IMR-90 (cell line): ENCODE results near the gene RBFOX1. TPM values are rescaled to one million over a fixed set of nuclear protein-coding genes. Genes with fewer than 3 reads are reported as not detected.

Experiments used
- ATAC-seq: fragments of 200-7000 bp; cut with Tn5 transposase; 2 replicates; pipeline ENCODE4 v1.9.1; 2020; ENCODE audit warnings: low read depth, mild to moderate bottlenecking, moderate library complexity
- BruUV-seq: library from RNA; stranded (reverse); fragments of 400-500 nt; replicated peaks from 2 replicates; lab custom pipeline; 2021; lab: Mats Ljungman, UMichigan
- CTCF ChIA-PET: fragments of 300-600 bp; formaldehyde crosslinking; extraction: SDS; loops from one replicate; lab custom pipeline; 2021; ENCODE audit warnings: antibody characterized with exemption; lab: Yijun Ruan, JAX
- POLR2A ChIA-PET: fragments of 300-600 bp; sonication (Branson Sonifier 250); formaldehyde crosslinking; loops from one replicate; lab custom pipeline; 2022; ENCODE audit warnings: antibody characterized with exemption; ENCODE audit not compliant: unreplicated experiment; lab: Charles Lee
- DNase-seq: peaks from one replicate; pipeline ENCODE4 v3.0.0; 2013
- H2AFZ ChIP-seq: replicated peaks from 2 replicates; pipeline ENCODE3; 2013; ENCODE audit warnings: low read length, mild to moderate bottlenecking; ENCODE audit not compliant: poor library complexity
- H2AK5ac ChIP-seq: 2 replicates; pipeline ENCODE4 v1.6.1; 2013; ENCODE audit warnings: low read depth, low read length, inconsistent platforms
- H2AK9ac ChIP-seq: replicated peaks from 2 replicates; pipeline ENCODE3; 2013; ENCODE audit warnings: mild to moderate bottlenecking, low read depth, low read length, moderate library complexity; ENCODE audit not compliant: poor library complexity
- H2BK120ac ChIP-seq: 2 replicates; pipeline ENCODE4 v1.6.1; 2013; ENCODE audit warnings: low read depth, low read length, inconsistent platforms
- H2BK15ac ChIP-seq: 3 replicates; pipeline ENCODE4 v1.6.1; 2013; ENCODE audit warnings: low read depth, low read length, inconsistent platforms
- H2BK20ac ChIP-seq: 2 replicates; pipeline ENCODE4 v1.6.1; 2013; ENCODE audit warnings: low read depth, mild to moderate bottlenecking, inconsistent platforms, low read length, moderate library complexity
- H2BK5ac ChIP-seq: 2 replicates; pipeline ENCODE4 v1.6.1; 2013; ENCODE audit warnings: mild to moderate bottlenecking, low read depth, low read length, inconsistent platforms; ENCODE audit not compliant: poor library complexity, severe bottlenecking
- H3K14ac ChIP-seq: replicated peaks from 2 replicates; pipeline ENCODE4 v1.6.1; 2013; ENCODE audit warnings: low read depth, low read length, inconsistent platforms
- H3K18ac ChIP-seq: 2 replicates; pipeline ENCODE4 v1.6.1; 2013; ENCODE audit warnings: low read depth, low read length, control low read depth
- H3K23ac ChIP-seq: 2 replicates; pipeline ENCODE4 v1.6.1; 2013; ENCODE audit warnings: low read depth, low read length, inconsistent platforms
- H3K27ac ChIP-seq: 2 replicates; pipeline ENCODE4 v1.5.1; 2013; ENCODE audit warnings: mild to moderate bottlenecking, control low read depth, low read length; ENCODE audit not compliant: insufficient read depth
- H3K27me3 ChIP-seq: 2 replicates; pipeline ENCODE4 v1.6.1; 2013; ENCODE audit warnings: low read length; ENCODE audit not compliant: control insufficient read depth, insufficient read depth
- H3K36me3 ChIP-seq: 2 replicates; pipeline ENCODE4 v1.6.1; 2013; ENCODE audit warnings: low read length, mixed read lengths; ENCODE audit not compliant: control insufficient read depth, insufficient read depth
- H3K4ac ChIP-seq: 2 replicates; pipeline ENCODE4 v1.6.1; 2013; ENCODE audit warnings: low read depth, low read length, inconsistent platforms
- H3K4me1 ChIP-seq: 2 replicates; pipeline ENCODE4 v1.6.1; 2013; ENCODE audit warnings: low read length, mixed read lengths; ENCODE audit not compliant: control insufficient read depth, insufficient read depth
- H3K4me2 ChIP-seq: 2 replicates; pipeline ENCODE4 v1.6.1; 2013; ENCODE audit warnings: low read depth, mild to moderate bottlenecking, control low read depth, low read length, moderate library complexity
- H3K4me3 ChIP-seq: 2 replicates; pipeline ENCODE4 v1.5.1; 2013; ENCODE audit warnings: low read depth, mild to moderate bottlenecking, control low read depth, low read length, moderate library complexity; ENCODE audit not compliant: insufficient read depth
- H3K56ac ChIP-seq: 2 replicates; pipeline ENCODE4 v1.6.1; 2013; ENCODE audit warnings: low read length, inconsistent platforms; ENCODE audit not compliant: insufficient read depth; ENCODE audit errors: extremely low read depth
- H3K79me1 ChIP-seq, 2 experiments: 2 replicates each; pipeline ENCODE4 v1.6.1; 2013; ENCODE audit warnings: low read length in 2 of 2, inconsistent platforms in 1 of 2, low read depth in 1 of 2
- H3K9ac ChIP-seq: 2 replicates; pipeline ENCODE4 v1.6.1; 2013; ENCODE audit warnings: low read depth, low read length, control low read depth
- H3K9me1 ChIP-seq: 2 replicates; pipeline ENCODE4 v1.6.1; 2013; ENCODE audit warnings: low read length, inconsistent platforms; ENCODE audit not compliant: insufficient read depth
- H3K9me3 ChIP-seq: 2 replicates; pipeline ENCODE4 v1.6.1; 2013; ENCODE audit warnings: low read length; ENCODE audit not compliant: control insufficient read depth, insufficient read depth
- H4K20me1 ChIP-seq: 2 replicates; pipeline ENCODE4 v1.6.1; 2013; ENCODE audit warnings: low read length, inconsistent platforms; ENCODE audit not compliant: insufficient read depth
- H4K5ac ChIP-seq: 2 replicates; pipeline ENCODE4 v1.6.1; 2013; ENCODE audit warnings: mild to moderate bottlenecking, low read depth, low read length, control low read depth
- H4K8ac ChIP-seq, 2 experiments: 2 replicates each; pipeline ENCODE4 v1.6.1; 2013; ENCODE audit warnings: low read depth in 2 of 2, low read length in 2 of 2, control low read depth in 1 of 2, inconsistent platforms in 1 of 2
- H4K91ac ChIP-seq: 2 replicates; pipeline ENCODE4 v1.6.1; 2013; ENCODE audit warnings: low read depth, low read length, inconsistent platforms; ENCODE audit not compliant: insufficient read depth
- BHLHE40 ChIP-seq: fragments of 150-350 bp; IDR thresholded peaks from 2 replicates; pipeline ENCODE4 v1.6.1; 2016; ENCODE audit warnings: mild to moderate bottlenecking, low read depth, low read length
- CEBPB ChIP-seq: IDR thresholded peaks from 2 replicates; pipeline ENCODE4 v1.6.1; 2012; ENCODE audit warnings: low read depth, low read length, improper control_type of control experiment
- ELK1 ChIP-seq: fragments of 150-350 bp; IDR thresholded peaks from 2 replicates; pipeline ENCODE4 v1.6.1; 2016; ENCODE audit warnings: low read depth, mild to moderate bottlenecking, low read length, moderate library complexity, borderline replicate concordance
- MAFK ChIP-seq: IDR thresholded peaks from 2 replicates; pipeline ENCODE4 v1.6.1; 2012; ENCODE audit warnings: low read depth, low read length, improper control_type of control experiment
- NFE2L2 ChIP-seq: fragments of 150-350 bp; IDR thresholded peaks from 2 replicates; pipeline ENCODE4 v1.6.1; 2016; ENCODE audit warnings: low read depth, mild to moderate bottlenecking, low read length
- POLR2A ChIP-seq: IDR thresholded peaks from 2 replicates; pipeline ENCODE4 v1.6.1; 2012; ENCODE audit warnings: mild to moderate bottlenecking, low read depth, low read length
- RAD21 ChIP-seq: IDR thresholded peaks from 2 replicates; pipeline ENCODE4 v1.6.1; 2012; ENCODE audit warnings: low read length, improper control_type of control experiment
- RCOR1 ChIP-seq: IDR thresholded peaks from 2 replicates; pipeline ENCODE4 v1.6.1; 2012; ENCODE audit warnings: mild to moderate bottlenecking, low read length, improper control_type of control experiment; ENCODE audit not compliant: insufficient replicate concordance
- RFX5 ChIP-seq: IDR thresholded peaks from 2 replicates; pipeline ENCODE4 v1.8.0; 2012; ENCODE audit warnings: low read depth, mild to moderate bottlenecking, low read length, moderate library complexity
- SMC3 ChIP-seq: fragments of 150-350 bp; IDR thresholded peaks from 2 replicates; pipeline ENCODE4 v1.6.1; 2016; ENCODE audit warnings: low read depth, mild to moderate bottlenecking, antibody characterized with exemption, low read length, moderate library complexity
- USF2 ChIP-seq: fragments of 150-350 bp; IDR thresholded peaks from 2 replicates; pipeline ENCODE4 v1.6.1; 2017; ENCODE audit warnings: mild to moderate bottlenecking, antibody characterized with exemption, low read length, low read depth
- WGBS, 2 experiments: methylation state at CpG; one replicate each; pipeline versions ENCODE4 v1.1.5 to v1.1.7; 2013; ENCODE audit warnings: missing lambda C conversion rate in 2 of 2; ENCODE audit not compliant: insufficient read length in 1 of 2; ENCODE audit errors: extremely low coverage in 2 of 2; 5-methylcytosine and 5-hydroxymethylcytosine counted together
- dilution Hi-C: fragments of 300-500 bp; cut with HindIII; formaldehyde crosslinking; loops from one replicate; pipeline ENCODE4 v1.14.3; 2018; ENCODE audit warnings: low sequenced_read_pairs; ENCODE audit not compliant: unreplicated experiment
- in situ Hi-C: fragments of 300-500 bp; cut with MboI; formaldehyde crosslinking; loops from 3 replicates; pipeline ENCODE4 v1.14.3; 2019; ENCODE audit warnings: low sequenced_read_pairs, inconsistent platforms, mixed read lengths
- intact Hi-C: fragments of 100-400 bp; cut with micrococcal nuclease; formaldehyde crosslinking; loops from 2 replicates; pipeline ENCODE4 v1.10.0; 2022
- polyA plus RNA-seq, 3 experiments: library from polyadenylated mRNA; depleted of rRNA; stranded (reverse); fragments of >200 nt; gene quantifications; 2 replicates each; pipeline ENCODE4 v1.2.3, GENCODE V29; 2012; ENCODE audit warnings: low replicate concordance in 1 of 3
- total RNA-seq: library from RNA; depleted of rRNA; stranded (reverse); fragments of >200 nt; gene quantifications from 2 replicates; pipeline ENCODE4 v1.2.3, GENCODE V29; 2012

Gene RBFOX1
- total and polyA plus RNA-seq, 2 of the 4 experiments (the other 2 are of a cell fraction) = not detected

- ChIA-PET CTCF (no interaction called here), POLR2A (no interaction called here)
- no peak overlapping the region for H2AK5ac ChIP-seq
- TF ChIP-seq BHLHE40 = no peak
- TF ChIP-seq RFX5 = no peak
- no peak for TF ChIP-seq ELK1
- no peak for TF ChIP-seq NFE2L2
- no peak for TF ChIP-seq USF2
- no peak for TF ChIP-seq RAD21
- TF ChIP-seq MAFK = no peak
- TF ChIP-seq RCOR1 = no peak
- no peak for TF ChIP-seq POLR2A
- TF ChIP-seq CEBPB = no peak
- TF ChIP-seq SMC3 = no peak
- no CpG with 5 or more reads among the region's 11 CpGs for WGBS, 2 experiments
- no peak overlapping the region for H3K4me3 ChIP-seq
- H3K27me3 ChIP-seq = no peaks in the 10 kb centered on the region
- ATAC-seq (no peak), DNase-seq (no peak)
- dilution Hi-C loops (no loop called here), in situ Hi-C loops (no loop called here), intact Hi-C loops (no loop called here)
- no peak overlapping the region for H2AFZ ChIP-seq
- H4K5ac ChIP-seq = no peak overlapping the region
- no peaks in the 10 kb centered on the region for H3K9me1 ChIP-seq
- H4K8ac ChIP-seq = no peak overlapping the region
- no peaks in the 10 kb centered on the region for H3K79me1 ChIP-seq
- H4K20me1 ChIP-seq = no peaks in the 10 kb centered on the region
- no peak overlapping the region for H3K27ac ChIP-seq
- H3K14ac ChIP-seq = no peak overlapping the region
- BruUV-seq = no TSS peak
- peaks cover 11% of the 10 kb centered on the region for H3K9me3 ChIP-seq
- H3K4me2 ChIP-seq = no peak overlapping the region
- no peak overlapping the region for H2BK5ac ChIP-seq
- no peak overlapping the region for H3K23ac ChIP-seq
- H4K91ac ChIP-seq = no peak overlapping the region
- no peaks in the 10 kb centered on the region for H3K36me3 ChIP-seq
- no peak overlapping the region for H3K9ac ChIP-seq
- H3K4ac ChIP-seq = no peak overlapping the region
- H3K18ac ChIP-seq = no peak overlapping the region
- no peak overlapping the region for H2BK15ac ChIP-seq
- no peak overlapping the region for H2BK120ac ChIP-seq
- no peak overlapping the region for H3K56ac ChIP-seq
- no peak overlapping the region for H2AK9ac ChIP-seq
- no peaks in the 10 kb centered on the region for H3K4me1 ChIP-seq
- H2BK20ac ChIP-seq = no peak overlapping the region
Observed at GRCh38 chr16:7351610-7352510, 19.2 kb downstream of the RBFOX1 start.
